Caco-2 (cell line): ENCODE data around the gene ARSI. TPM values are rescaled to one million over a fixed set of nuclear protein-coding genes. Genes with fewer than 3 reads are reported as not detected.

Source experiments
- BruUV-seq: library from RNA; stranded (reverse); fragments of 400-500 nt; replicated peaks from 2 replicates; lab custom pipeline; 2021; lab: Mats Ljungman, UMichigan
- CTCF ChIA-PET: fragments of 300-600 bp; sonication (Branson Sonifier 250); formaldehyde crosslinking; loops from one replicate; lab custom pipeline; 2022; ENCODE audit warnings: antibody characterized with exemption; lab: Charles Lee
- POLR2A ChIA-PET: fragments of 300-600 bp; sonication (Branson Sonifier 250); formaldehyde crosslinking; loops from one replicate; lab custom pipeline; 2022; ENCODE audit warnings: antibody characterized with exemption; lab: Charles Lee
- DNase-seq, 2 experiments: peaks; one replicate each; pipeline versions ENCODE4 v3.0.0 to v3.0.0-alpha.2; 2020 to 2022
- H3K27me3 ChIP-seq: replicated peaks from 2 replicates; pipeline ENCODE4 v1.6.0; 2011; ENCODE audit warnings: low read length; ENCODE audit not compliant: control insufficient read depth, insufficient read depth
- H3K36me3 ChIP-seq: 2 replicates; pipeline ENCODE4 v1.5.1; 2011; ENCODE audit warnings: low read length; ENCODE audit not compliant: control insufficient read depth, insufficient read depth
- H3K4me1 ChIP-seq: fragments of 250-450 bp; sonication (Bioruptor Pico); 2 replicates; pipeline ENCODE4 v1.5.1; 2020; ENCODE audit warnings: mild to moderate bottlenecking
- H3K4me3 ChIP-seq: 2 replicates; pipeline ENCODE4 v1.5.1; 2011; ENCODE audit warnings: low read depth, mild to moderate bottlenecking, control low read depth, low read length
- H3K9me3 ChIP-seq: fragments of 250-450 bp; sonication (Bioruptor Pico); 2 replicates; pipeline ENCODE4 v1.5.1; 2020; ENCODE audit warnings: mild to moderate bottlenecking, moderate library complexity
- H3K27ac Mint-ChIP-seq: one replicate; pipeline ENCODE4 v1.8.0; 2022; ENCODE audit warnings: mixed read lengths; ENCODE audit not compliant: unreplicated experiment
- H3K27me3 Mint-ChIP-seq: one replicate; pipeline ENCODE4 v1.8.0; 2022; ENCODE audit warnings: mixed read lengths; ENCODE audit not compliant: insufficient read depth, unreplicated experiment
- H3K36me3 Mint-ChIP-seq: one replicate; pipeline ENCODE4 v1.8.0; 2022; ENCODE audit warnings: mild to moderate bottlenecking, mixed read lengths; ENCODE audit not compliant: insufficient read depth, unreplicated experiment
- H3K4me1 Mint-ChIP-seq: one replicate; pipeline ENCODE4 v1.8.0; 2022; ENCODE audit warnings: low read depth, mixed read lengths; ENCODE audit not compliant: unreplicated experiment
- H3K4me3 Mint-ChIP-seq: one replicate; pipeline ENCODE4 v1.8.0; 2022; ENCODE audit warnings: mild to moderate bottlenecking, moderate library complexity, mixed read lengths; ENCODE audit not compliant: unreplicated experiment
- H3K9me3 Mint-ChIP-seq: one replicate; pipeline ENCODE4 v1.8.0; 2022; ENCODE audit warnings: mixed read lengths; ENCODE audit not compliant: unreplicated experiment
- intact Hi-C: fragments of 100-400 bp; cut with micrococcal nuclease; formaldehyde crosslinking; loops from one replicate; pipeline ENCODE4 v1.10.0; 2022; ENCODE audit not compliant: unreplicated experiment
- total RNA-seq: library from RNA; stranded (reverse); gene quantifications from 2 replicates; pipeline ENCODE4 v1.2.3, GENCODE V29; 2022
- TF ChIP-seq, protein P1 (sequence below), 2 experiments: fragments of 200-600 bp in 1 of 2; IDR thresholded peaks; 1 replicate in 1 of 2; 2 replicates in 1 of 2; pipeline versions ENCODE4 v1.5.1 to v1.8.0; 2011 to 2022; ENCODE audit warnings: antibody characterized with exemption in 1 of 2, control low read depth in 1 of 2, inconsistent platforms in 1 of 2, low read depth in 1 of 2, low read length in 1 of 2, mild to moderate bottlenecking in 1 of 2, moderate library complexity in 1 of 2; ENCODE audit not compliant: insufficient read depth in 1 of 2, severe bottlenecking in 1 of 2, unreplicated experiment in 1 of 2

The ARSI gene
- total RNA-seq, 1 experiment from 2014 or later = 0.52 TPM

DNA sequence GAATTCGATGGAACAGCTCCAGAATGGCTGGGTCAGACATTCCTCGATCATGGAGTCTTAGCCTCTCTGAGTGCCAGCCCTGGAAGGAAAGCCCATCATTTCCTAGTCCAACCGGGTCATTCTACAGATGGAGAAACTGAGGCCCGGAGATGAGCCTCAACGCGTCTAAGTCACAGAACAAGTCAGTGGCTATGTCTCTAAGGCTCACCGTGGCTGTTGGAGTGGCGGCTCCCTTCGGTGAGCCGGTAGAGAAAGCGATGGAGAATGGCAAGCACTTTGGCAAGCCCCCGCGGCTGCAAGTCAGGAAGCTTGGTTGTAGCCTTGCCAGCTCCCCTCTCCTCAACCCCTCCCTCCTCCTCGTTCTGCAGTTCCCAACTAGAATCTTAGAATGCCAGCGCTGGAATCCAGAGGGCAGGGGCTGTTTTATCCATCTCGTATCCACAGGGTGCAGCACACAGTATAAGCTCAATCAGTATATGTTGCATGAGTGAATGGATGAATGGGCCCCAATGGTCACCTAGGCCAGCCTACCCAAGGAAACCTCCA is 438 bp upstream of the ARSI start:
- Mint-ChIP-seq H3K4me1 (no peaks in the 10 kb centered on the region), H3K4me3 (peak overlapping the region; percentile 71), H3K36me3 (no peaks in the 10 kb centered on the region), H3K9me3 (no peaks in the 10 kb centered on the region), H3K27ac (peak overlapping the region; percentile 21), H3K27me3 (no peaks in the 10 kb centered on the region)
- no peak for DNase-seq
- Histone ChIP-seq H3K4me1 (peaks cover 5% of the 10 kb centered on the region), H3K4me3 (peak overlapping the region; percentile 34; the same call in 1 of the 2 replicates), H3K36me3 (no peaks in the 10 kb centered on the region), H3K9me3 (no peaks in the 10 kb centered on the region), H3K27me3 (no peaks in the 10 kb centered on the region)
- intact Hi-C loops = loop anchor here (2.0 kb wide), 1 partner anchor 48 kb away; no protein-coding TSS in a partner anchor
- POLR2A ChIA-PET = no interaction called here
- TF ChIP-seq, protein P1, sequence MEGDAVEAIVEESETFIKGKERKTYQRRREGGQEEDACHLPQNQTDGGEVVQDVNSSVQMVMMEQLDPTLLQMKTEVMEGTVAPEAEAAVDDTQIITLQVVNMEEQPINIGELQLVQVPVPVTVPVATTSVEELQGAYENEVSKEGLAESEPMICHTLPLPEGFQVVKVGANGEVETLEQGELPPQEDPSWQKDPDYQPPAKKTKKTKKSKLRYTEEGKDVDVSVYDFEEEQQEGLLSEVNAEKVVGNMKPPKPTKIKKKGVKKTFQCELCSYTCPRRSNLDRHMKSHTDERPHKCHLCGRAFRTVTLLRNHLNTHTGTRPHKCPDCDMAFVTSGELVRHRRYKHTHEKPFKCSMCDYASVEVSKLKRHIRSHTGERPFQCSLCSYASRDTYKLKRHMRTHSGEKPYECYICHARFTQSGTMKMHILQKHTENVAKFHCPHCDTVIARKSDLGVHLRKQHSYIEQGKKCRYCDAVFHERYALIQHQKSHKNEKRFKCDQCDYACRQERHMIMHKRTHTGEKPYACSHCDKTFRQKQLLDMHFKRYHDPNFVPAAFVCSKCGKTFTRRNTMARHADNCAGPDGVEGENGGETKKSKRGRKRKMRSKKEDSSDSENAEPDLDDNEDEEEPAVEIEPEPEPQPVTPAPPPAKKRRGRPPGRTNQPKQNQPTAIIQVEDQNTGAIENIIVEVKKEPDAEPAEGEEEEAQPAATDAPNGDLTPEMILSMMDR (IDR thresholded peaks at IDR 0.05; ENCODE audit: insufficient read depth in 1 of 2, low read depth in 1 of 2, low read length in 1 of 2, severe bottlenecking in 1 of 2, unreplicated experiment in 1 of 2) = no peak
- BruUV-seq = no TSS peak
- CTCF ChIA-PET = interaction anchor here (0.9 to 1.5 kb wide), 2 partner anchors 14 to 16 kb away, joined by 3 to 4 read pairs; partner anchors contain the start of gene CAMK2A

DNA sequence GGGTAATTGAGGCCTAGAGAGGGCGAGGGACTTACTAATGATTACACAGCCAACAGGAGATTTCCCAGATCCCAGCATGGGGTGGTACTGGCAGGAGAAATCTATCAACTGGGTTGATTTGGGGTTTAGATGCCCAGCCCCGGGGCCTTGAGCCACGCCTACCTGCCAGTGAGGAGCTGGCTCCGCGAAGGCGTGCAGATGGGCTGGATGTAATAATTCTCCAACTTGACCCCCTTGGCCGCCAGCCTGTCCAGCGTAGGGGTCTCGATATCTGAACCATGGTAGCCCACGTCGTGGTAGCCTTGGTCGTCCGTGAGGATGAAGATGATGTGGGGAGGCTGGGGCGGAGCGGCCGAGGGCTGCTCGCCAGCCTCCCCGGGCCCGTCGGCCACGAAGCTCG is 804 bp downstream of the ARSI start:
- CTCF ChIA-PET = interaction anchor here (0.9 to 1.5 kb wide), 2 partner anchors 13 to 15 kb away, joined by 3 to 4 read pairs; partner anchors contain the start of gene CAMK2A
- no peaks in the 10 kb centered on the region for H3K4me1 Mint-ChIP-seq
- no peaks in the 10 kb centered on the region for H3K27me3 Mint-ChIP-seq
- Histone ChIP-seq H3K36me3 (no peaks in the 10 kb centered on the region), H3K4me3 (no peak overlapping the region; the same call in 1 of the 2 replicates), H3K27me3 (no peaks in the 10 kb centered on the region), H3K9me3 (no peaks in the 10 kb centered on the region), H3K4me1 (peaks cover 5% of the 10 kb centered on the region)
- peak overlapping the region; percentile 43 for H3K4me3 Mint-ChIP-seq
- H3K36me3 Mint-ChIP-seq = no peaks in the 10 kb centered on the region
- no peaks in the 10 kb centered on the region for H3K9me3 Mint-ChIP-seq
- no peak overlapping the region for H3K27ac Mint-ChIP-seq
- TF ChIP-seq, protein P1 (IDR thresholded peaks at IDR 0.05; ENCODE audit: insufficient read depth in 1 of 2, low read depth in 1 of 2, low read length in 1 of 2, severe bottlenecking in 1 of 2, unreplicated experiment in 1 of 2) = no peak
- POLR2A ChIA-PET = interaction anchor here (0.7 kb wide), 1 partner anchor 15 kb away, joined by 3 read pairs; no protein-coding TSS in a partner anchor
- DNase-seq = no peak
- intact Hi-C loops = loop anchor here (2.0 kb wide), 1 partner anchor 49 kb away; no protein-coding TSS in a partner anchor
- BruUV-seq = no TSS peak

DNA sequence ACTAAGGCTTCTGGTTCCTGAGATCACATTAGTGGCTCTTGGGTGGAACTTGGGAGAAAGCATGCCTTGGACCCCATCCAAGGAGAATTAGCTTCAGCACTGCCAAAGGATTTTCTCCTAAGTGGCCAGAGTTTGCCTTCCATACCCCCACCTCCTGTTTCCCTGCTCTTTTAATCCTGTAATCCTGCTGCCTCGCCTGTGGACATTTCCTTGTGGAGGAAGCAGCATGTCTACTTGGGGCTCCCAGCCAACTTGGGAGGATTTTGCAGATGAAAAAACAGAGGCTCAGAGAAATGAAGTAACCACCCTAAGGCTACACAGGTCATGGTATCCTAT is 1.6 kb downstream of the ARSI start:
- no peak overlapping the region for H3K4me3 ChIP-seq
- BruUV-seq = no TSS peak
- Mint-ChIP-seq H3K4me1 (no peaks in the 10 kb centered on the region), H3K9me3 (no peaks in the 10 kb centered on the region), H3K27ac (no peak overlapping the region), H3K4me3 (no peak overlapping the region), H3K36me3 (no peaks in the 10 kb centered on the region), H3K27me3 (no peaks in the 10 kb centered on the region)
- H3K9me3 ChIP-seq = no peaks in the 10 kb centered on the region
- no peak for DNase-seq
- no peaks in the 10 kb centered on the region for H3K27me3 ChIP-seq
- no peaks in the 10 kb centered on the region for H3K36me3 ChIP-seq
- intact Hi-C loops = no loop called here
- TF ChIP-seq, protein P1 (IDR thresholded peaks at IDR 0.05; ENCODE audit: insufficient read depth in 1 of 2, low read depth in 1 of 2, low read length in 1 of 2, severe bottlenecking in 1 of 2, unreplicated experiment in 1 of 2) = no peak
- peaks cover 5% of the 10 kb centered on the region for H3K4me1 ChIP-seq
- CTCF ChIA-PET = no interaction called here
- POLR2A ChIA-PET = no interaction called here
